GM19025 (cell line): ENCODE measurements around the gene MRPS14.
A peak's percentile ranks its signal among the peaks of the same experiment; 100 is the strongest.
"Not testable (repeated sequence)": the region's sequence is repeated elsewhere in the genome, so short reads cannot be mapped to it uniquely, and the experiment has no call there.

Experiments
- ATAC-seq: cut with Tn5 transposase; IDR thresholded peaks from one replicate; pipeline ENCODE4 v1.9.1; 2021; ENCODE audit warnings: mild to moderate bottlenecking, low read depth, moderate library complexity; ENCODE audit not compliant: unreplicated experiment

MRPS14 gene

GRCh38 chr1:175024773-175025172, 1.5 kb upstream of the MRPS14 start:
- no peak for ATAC-seq

DNA sequence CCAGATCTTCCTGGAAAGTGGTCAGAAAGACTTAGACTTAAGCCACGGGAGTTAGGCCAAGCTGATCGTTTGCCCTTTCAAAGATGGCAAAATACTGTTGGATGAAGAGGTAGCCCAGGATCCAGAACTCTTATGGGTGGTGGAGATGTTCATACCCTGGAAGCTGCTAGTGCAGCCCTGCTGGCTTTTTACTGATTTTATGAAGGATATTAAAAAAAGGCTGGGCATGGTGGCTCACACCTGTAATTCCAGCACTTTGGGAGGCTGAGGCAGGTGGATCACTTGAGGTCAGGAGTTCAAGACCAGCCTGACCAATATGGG, 657 bp upstream of the MRPS14 start:
- ATAC-seq = not testable (repeated sequence)

DNA sequence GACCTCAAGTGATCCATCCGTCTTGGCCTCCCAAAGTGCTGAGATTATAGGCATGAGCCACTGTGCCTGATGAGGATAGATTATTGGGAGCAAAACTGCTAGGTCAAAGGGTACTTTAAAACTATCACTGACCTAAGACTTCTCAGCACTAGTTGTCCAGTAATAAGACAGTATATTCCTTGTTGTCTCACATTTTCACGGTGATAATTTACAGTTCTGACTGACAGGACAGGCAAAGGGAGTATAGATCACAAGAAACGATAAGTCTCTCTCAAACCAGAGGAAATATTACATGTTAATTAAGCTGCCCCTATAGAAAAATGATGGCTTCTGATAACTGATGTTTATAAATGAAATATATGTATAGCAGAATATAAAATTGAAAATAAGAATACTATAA, 3.7 kb downstream of the MRPS14 start:
- ATAC-seq = no peak

GRCh38 chr1:175015243-175015642, 8.0 kb downstream of the MRPS14 start:
- no peak for ATAC-seq

- no peak for ATAC-seq
Measured at GRCh38 chr1:175013445-175013844, 9.8 kb downstream of the MRPS14 start.

- ATAC-seq = no peak
Measured at GRCh38 chr1:175009532-175009931, 13.7 kb downstream of the MRPS14 start.

DNA sequence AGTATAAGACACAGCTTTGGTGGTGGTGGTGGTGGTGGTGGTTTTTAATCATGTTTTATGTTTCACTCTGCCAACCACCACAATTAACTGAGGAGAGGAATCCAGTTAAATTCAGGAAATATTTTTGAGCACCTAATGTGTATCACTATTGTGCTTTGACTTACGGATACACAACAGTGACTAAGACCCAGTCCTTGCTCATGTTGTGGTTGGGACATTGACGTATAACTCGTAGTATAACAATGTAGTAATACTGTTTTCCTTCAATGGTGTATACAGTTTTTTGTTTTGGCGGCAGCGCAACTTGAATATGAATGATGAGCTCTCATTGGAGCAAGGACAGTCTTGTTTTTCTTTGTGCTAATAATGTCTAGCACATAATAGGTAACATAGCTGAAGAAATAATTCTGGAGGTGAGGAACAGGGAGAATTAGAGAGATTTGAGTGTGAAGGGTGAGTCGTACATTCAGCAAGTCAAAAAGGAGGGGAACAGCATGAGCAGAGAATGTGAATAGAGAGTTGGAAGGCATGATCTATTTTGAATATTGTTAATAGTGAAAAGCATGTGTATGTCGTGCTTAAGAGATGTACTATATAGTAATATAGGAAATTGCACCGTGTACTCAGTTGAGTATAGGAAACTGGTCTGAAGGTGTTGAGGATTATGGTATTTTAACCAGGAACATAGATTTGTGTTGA, 18.0 kb downstream of the MRPS14 start:
- no peak for ATAC-seq

DNA sequence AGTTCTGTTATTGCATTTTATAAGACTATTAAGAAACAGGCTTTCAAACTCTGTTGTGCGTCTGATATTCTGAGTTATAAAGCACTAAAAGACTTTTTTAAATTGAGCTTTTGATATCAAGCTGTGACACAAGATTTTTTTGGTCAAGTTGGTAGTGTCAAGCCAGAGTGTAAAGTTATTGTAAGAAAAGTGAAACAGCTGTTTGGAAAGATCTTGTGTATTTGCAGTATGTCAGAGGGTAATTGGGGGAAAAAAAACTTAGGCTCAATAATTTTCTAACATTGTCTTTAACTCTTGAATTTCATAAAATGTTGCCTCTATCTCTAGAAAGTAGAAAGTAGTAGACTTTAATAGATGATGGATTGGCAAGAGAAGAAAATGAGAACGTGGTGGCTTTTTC, 19.7 kb downstream of the MRPS14 start:
- no peak for ATAC-seq

DNA sequence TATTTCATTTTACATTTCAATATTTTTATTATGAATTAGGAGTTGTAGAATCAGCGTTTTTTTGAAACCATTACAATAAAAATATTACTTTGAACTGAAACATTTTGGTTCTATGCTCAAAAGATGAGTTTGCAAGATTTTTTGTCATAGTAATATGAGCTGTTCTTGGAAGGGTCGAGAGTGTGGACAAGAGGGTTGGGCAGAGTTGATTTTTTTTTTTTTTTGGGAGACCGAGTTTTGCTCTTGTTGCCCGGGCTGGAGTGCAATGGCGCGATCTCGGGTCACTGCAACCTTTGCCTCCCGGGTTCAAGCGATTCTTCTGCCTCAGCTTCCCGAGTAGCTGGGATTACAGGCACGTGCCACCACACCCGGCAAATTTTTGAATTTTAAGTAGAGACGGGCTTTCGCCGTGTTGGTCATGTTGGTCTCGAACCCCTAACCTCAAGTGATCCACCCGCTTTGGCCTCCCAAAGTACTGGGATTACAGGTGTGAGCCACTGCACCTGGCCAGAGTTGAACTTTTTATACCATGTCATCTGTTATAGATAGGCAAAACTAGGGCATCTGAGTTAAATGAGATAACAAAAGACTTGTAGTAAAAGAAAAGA, 20.2 kb downstream of the MRPS14 start:
- no peak for ATAC-seq

DNA sequence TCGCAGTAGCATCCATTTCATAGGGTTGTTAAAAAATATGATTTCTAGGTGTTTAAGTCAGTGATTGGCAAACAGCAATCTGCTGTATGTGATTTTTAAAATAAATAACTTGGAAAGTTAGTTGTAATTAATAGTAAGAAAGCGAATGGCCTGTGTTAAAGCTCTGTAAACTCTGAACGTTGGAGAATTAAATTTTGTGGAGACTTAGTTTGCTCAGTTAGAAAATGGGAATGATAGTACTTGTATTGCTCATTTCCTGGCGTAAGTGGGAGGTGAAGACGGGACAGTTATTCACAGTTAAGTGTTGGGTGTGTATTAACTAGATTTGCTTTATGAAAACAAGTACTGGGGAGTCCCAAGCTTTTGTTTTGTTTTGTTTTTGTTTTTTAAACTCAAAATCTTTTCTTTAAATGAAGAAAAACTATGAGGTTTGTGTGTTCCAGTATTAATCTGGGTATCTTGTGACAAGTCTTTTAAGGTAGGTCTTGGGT, 22.5 kb downstream of the MRPS14 start:
- ATAC-seq = no peak

DNA sequence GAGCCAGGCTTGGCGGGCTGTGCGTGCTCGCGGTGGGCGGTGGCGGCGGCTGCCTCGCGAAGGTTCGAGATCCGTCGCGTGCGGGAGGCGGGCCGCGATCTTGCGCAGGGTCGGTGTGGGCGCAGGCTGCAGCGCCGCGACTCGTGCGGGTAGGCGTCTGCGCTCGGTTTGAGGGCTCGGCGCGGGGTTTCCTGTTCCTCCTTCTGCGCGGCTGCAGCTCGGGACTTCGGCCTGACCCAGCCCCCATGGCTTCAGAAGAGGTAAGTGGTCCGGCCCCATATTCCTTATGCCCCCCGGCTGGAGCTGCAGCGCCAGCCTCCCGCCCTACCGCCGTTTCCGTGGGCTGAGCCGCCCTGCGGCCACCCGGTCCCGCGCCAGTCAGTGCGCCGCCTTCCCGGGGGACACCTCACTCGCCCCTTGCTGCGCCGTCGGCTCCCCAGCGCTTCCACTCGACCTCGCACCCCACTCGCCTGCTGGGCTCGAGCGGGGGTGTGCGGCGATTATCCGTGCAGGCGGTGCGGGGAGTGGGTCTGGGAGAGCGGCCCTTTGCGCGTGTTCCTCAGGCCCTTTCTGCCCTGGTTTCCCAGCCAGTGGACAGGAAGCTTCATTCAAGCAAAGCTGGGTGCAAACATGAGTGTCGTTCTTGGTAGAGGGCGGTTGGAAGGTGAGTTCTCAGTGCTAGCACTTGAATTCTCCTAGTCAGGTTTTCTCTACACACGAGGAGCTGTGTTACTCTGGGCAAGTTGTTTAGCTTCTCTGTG, 23.1 kb downstream of the MRPS14 start, which contains the start of gene CACYBP:
TSS of gene CACYBP (plus strand) at position 12 of the 761 bp plus-strand sequence. CDS start at position 246, 234 bp downstream.
- ATAC-seq = no peak

DNA sequence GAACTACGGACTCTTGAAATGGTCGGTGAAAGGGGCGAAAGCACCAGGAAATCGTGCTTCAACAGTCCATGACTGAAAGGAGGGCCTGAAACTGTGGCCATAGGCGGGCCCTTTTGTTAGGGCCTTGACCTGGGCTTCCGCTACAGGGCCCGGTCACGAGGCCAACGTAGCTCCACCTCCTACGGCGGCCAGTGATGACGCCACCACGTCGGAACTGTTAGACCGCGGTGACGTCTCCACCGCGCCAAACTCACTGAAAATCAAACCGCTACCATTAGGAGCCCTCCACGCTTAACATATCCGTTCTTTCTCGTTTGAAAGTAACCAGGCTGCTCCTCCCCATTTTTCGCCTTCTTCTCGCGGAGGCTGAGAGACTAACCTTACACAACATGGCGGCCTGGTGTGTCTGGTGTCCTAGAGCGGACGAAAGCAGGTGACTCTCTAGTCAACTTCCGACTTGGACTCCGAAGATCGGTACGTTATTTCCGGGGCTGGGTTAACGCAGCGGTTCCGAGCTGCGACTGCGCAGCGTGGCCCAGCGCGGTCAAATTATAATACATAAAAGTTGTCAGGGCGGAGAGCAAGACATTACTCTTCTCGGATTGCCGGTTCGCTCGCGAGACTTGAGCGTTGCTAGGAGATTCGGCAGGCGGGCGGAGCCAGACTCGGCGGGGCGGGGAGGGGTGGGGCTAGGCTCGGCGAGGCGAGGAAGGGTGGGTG, 23.8 kb downstream of the MRPS14 start:
- ATAC-seq = peak; percentile 78

- no peak for ATAC-seq
Measured at GRCh38 chr1:174998569-174999215, 24.5 kb downstream of the MRPS14 start.

DNA sequence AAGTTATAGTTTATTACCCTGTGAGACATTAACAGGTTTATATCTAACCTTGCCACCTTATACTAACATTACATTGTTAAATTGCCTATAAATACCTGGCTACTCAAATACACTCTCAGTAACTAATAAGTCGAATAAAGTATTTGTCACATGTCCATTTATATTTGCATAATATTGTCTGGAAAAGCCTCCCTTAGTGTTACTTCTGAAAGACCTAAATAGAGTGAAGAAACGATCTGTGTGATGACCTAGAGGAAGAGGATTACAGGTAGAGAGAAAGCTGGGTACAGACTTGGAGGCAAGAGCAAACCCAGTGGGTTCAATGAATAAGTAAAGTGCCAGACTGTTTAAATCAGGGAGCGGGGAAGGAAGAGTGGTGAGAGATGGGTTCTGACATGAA, 26.2 kb downstream of the MRPS14 start:
- no peak for ATAC-seq

DNA sequence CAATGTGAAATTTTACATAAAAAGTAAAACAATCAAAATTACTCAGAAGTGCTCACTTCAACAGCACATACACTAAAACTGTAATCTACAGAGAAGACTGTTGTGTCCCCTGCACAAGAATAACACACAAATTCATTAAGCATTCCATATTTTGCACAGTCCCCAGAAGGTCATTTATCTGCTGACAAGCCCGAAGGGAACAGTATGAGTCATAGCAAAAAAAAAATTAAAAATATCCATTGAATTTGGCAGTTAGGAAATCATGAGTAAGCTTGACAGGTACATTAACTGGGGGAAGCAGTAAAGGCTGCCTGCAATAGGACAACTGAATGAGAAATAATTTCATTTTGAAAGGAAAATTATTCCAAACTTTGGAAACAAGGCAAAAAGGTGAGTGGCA, 26.7 kb downstream of the MRPS14 start:
- ATAC-seq = no peak

GRCh38 chr1:174995916-174996315, 27.3 kb downstream of the MRPS14 start:
- no peak for ATAC-seq

DNA sequence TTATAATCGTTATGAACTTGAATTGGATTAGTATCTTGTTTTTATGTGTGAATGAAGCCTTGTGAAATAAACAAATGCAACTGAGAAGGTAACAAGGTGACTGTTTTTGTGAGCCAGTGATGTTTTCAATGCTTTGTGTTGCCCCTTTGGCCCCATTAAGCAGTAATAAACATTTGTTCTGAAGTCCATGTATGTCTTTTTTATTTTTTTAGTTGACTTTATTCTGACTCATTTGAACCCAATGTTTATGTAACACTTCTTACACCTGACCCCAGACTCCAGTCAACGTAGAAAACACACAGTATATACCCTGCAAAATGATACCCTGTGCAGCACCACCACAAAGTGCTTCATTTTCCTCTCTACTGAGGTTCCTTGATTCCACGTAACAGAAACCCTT, 28.1 kb downstream of the MRPS14 start:
- no peak for ATAC-seq

DNA sequence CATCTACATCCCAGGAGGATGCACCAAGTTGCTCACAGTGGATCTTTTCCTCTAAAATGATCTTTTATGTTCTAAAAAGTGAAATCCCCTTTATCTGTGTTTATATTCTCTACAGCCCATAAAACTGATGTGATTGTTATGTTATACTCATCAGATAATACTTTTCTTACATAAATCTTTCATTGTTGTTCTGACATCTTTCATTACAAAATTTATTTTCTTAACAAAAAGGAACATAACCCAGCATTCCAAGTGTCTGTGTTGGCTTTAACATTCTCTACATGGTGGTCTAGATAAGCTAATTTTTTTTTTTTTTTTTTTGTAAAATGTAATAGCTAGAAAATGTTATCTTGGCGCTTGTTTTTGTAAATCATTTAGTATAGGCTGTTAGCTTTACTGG, 31.8 kb downstream of the MRPS14 start:
- ATAC-seq = no peak

GRCh38 chr1:174990382-174990999, 32.7 kb downstream of the MRPS14 start:
- ATAC-seq = no peak
